GM23338 (cell line): ENCODE results near the gene WNT2. TPM values are rescaled to one million over a fixed set of nuclear protein-coding genes. Genes with fewer than 3 reads are reported as not detected.

ENCODE experiments used
- ATAC-seq: fragments of 200-7000 bp; cut with Tn5 transposase; 3 replicates; pipeline ENCODE4 v1.9.1; 2020
- DNase-seq: peaks from one replicate; pipeline ENCODE4 v3.0.0-alpha.2; 2015; ENCODE audit warnings: low spot score
- H2AFZ ChIP-seq: fragments of 200-600 bp; sonication (generic); 2 replicates; pipeline ENCODE4 v1.8.0; 2016; ENCODE audit warnings: antibody characterized with exemption, mild to moderate bottlenecking, moderate library complexity
- H3F3A ChIP-seq: fragments of 200-600 bp; sonication (generic); replicated peaks from 2 replicates; pipeline ENCODE4 v1.8.0; 2017; ENCODE audit warnings: antibody characterized with exemption, mixed run types, low read depth
- H3K27ac ChIP-seq: fragments of 200-600 bp; sonication (generic); 2 replicates; pipeline ENCODE4 v1.6.1; 2016; ENCODE audit warnings: low read depth
- H3K27me3 ChIP-seq: fragments of 200-600 bp; sonication (generic); 2 replicates; pipeline ENCODE4 v1.8.0; 2016; ENCODE audit warnings: mild to moderate bottlenecking, mixed run types, moderate library complexity; ENCODE audit not compliant: insufficient read depth
- H3K36me3 ChIP-seq: fragments of 200-600 bp; sonication (generic); 2 replicates; pipeline ENCODE4 v1.8.0; 2016; ENCODE audit warnings: mild to moderate bottlenecking; ENCODE audit not compliant: insufficient read depth
- H3K4me1 ChIP-seq: fragments of 200-600 bp; sonication (generic); 2 replicates; pipeline ENCODE4 v1.8.0; 2016; ENCODE audit warnings: mild to moderate bottlenecking, moderate library complexity; ENCODE audit not compliant: insufficient read depth
- H3K4me2 ChIP-seq: fragments of 200-600 bp; sonication (generic); 2 replicates; pipeline ENCODE4 v1.7.1; 2017; ENCODE audit warnings: mixed run types
- H3K4me3 ChIP-seq: fragments of 200-600 bp; sonication (generic); 2 replicates; pipeline ENCODE4 v1.6.1; 2016; ENCODE audit warnings: mixed run types
- H3K79me2 ChIP-seq: fragments of 200-600 bp; sonication (generic); replicated peaks from 2 replicates; pipeline ENCODE4 v1.8.0; 2017; ENCODE audit warnings: mild to moderate bottlenecking; ENCODE audit not compliant: insufficient read depth
- H3K9me2 ChIP-seq: fragments of 200-600 bp; sonication (generic); 2 replicates; pipeline ENCODE4 v1.8.0; 2017; ENCODE audit not compliant: insufficient read depth
- H4K20me1 ChIP-seq: fragments of 200-600 bp; sonication (generic); replicated peaks from 2 replicates; pipeline ENCODE4 v1.8.0; 2017; ENCODE audit warnings: mild to moderate bottlenecking; ENCODE audit not compliant: insufficient read depth
- H3K27ac Mint-ChIP-seq: 2 replicates; pipeline ENCODE4 v1.8.0; 2020; ENCODE audit warnings: inconsistent platforms, mild to moderate bottlenecking, moderate library complexity, mixed read lengths
- H3K27me3 Mint-ChIP-seq: 3 replicates; pipeline ENCODE4 v1.8.0; 2022; ENCODE audit warnings: low read depth, mild to moderate bottlenecking, moderate library complexity, mixed read lengths, inconsistent platforms; ENCODE audit not compliant: insufficient read depth, poor library complexity
- H3K36me3 Mint-ChIP-seq: 3 replicates; pipeline ENCODE4 v1.8.0; 2021; ENCODE audit warnings: low read depth, mild to moderate bottlenecking, inconsistent platforms, moderate library complexity, mixed read lengths
- H3K4me1 Mint-ChIP-seq: 3 replicates; pipeline ENCODE4 v1.8.0; 2020; ENCODE audit warnings: mild to moderate bottlenecking, inconsistent platforms, mixed read lengths
- H3K4me3 Mint-ChIP-seq: 3 replicates; pipeline ENCODE4 v1.8.0; 2021; ENCODE audit warnings: moderate library complexity, mild to moderate bottlenecking, inconsistent platforms, mixed read lengths
- H3K9me3 Mint-ChIP-seq: 3 replicates; pipeline ENCODE4 v1.8.0; 2020; ENCODE audit warnings: moderate library complexity, mild to moderate bottlenecking, inconsistent platforms, mixed read lengths
- CREB1 ChIP-seq: fragments of 250-450 bp; sonication (Bioruptor Pico); IDR thresholded peaks from 2 replicates; pipeline ENCODE4 v1.5.0; 2020; ENCODE audit warnings: low read depth, mild to moderate bottlenecking, moderate library complexity
- EZH2 ChIP-seq: fragments of 200-600 bp; sonication (generic); IDR thresholded peaks from one replicate; pipeline ENCODE4 v1.8.0; 2017; ENCODE audit warnings: antibody characterized with exemption, mild to moderate bottlenecking, low read depth; ENCODE audit not compliant: unreplicated experiment
- EZH2phosphoT487 ChIP-seq: fragments of 200-600 bp; sonication (generic); IDR thresholded peaks from one replicate; pipeline ENCODE4 v1.8.1; 2018; ENCODE audit warnings: antibody characterized with exemption; ENCODE audit not compliant: unreplicated experiment
- JUNB ChIP-seq: IDR thresholded peaks from one replicate; pipeline ENCODE4 v1.6.1; 2016; ENCODE audit warnings: antibody characterized with exemption; ENCODE audit not compliant: unreplicated experiment
- POLR2AphosphoS5 ChIP-seq: IDR thresholded peaks from 2 replicates; pipeline ENCODE4 v1.6.1; 2016; ENCODE audit warnings: antibody characterized with exemption, low read depth
- STAT1 ChIP-seq: IDR thresholded peaks from one replicate; pipeline ENCODE4 v1.6.1; 2016; ENCODE audit warnings: antibody characterized with exemption; ENCODE audit not compliant: unreplicated experiment
- ZNF114 ChIP-seq: fragments of 250-450 bp; sonication (Bioruptor Pico); IDR thresholded peaks from 2 replicates; pipeline ENCODE4 v1.5.0; 2020; ENCODE audit warnings: mild to moderate bottlenecking, moderate library complexity
- polyA plus RNA-seq: library from polyadenylated mRNA; unstranded; fragments of >200 nt; fragmentation: Nextera tagmentation; extraction: Ambion mirVana; gene quantifications from 2 replicates; pipeline ENCODE4 v1.2.1, GENCODE V29; 2016
- total RNA-seq: library from RNA; depleted of rRNA; stranded (reverse); fragments of >200 nt; shearing (Covaris generic); gene quantifications from 2 replicates; pipeline ENCODE4 v1.2.3, GENCODE V29; 2014
- TF ChIP-seq, protein P1 (sequence below): fragments of 250-450 bp; sonication (Bioruptor Pico); IDR thresholded peaks from 2 replicates; pipeline ENCODE4 v1.5.0; 2020; ENCODE audit warnings: mild to moderate bottlenecking, moderate library complexity
- TF ChIP-seq, protein P2 (sequence below), 2 experiments: fragments of 200-600 bp in 1 of 2; sonication (generic) in 1 of 2; conservative IDR thresholded peaks; 2 replicates each; pipeline versions ENCODE4 v1.5.1 to v1.6.1; 2016 to 2017; ENCODE audit warnings: antibody characterized with exemption in 2 of 2, low read depth in 2 of 2, mild to moderate bottlenecking in 2 of 2, moderate library complexity in 1 of 2

Gene WNT2
- total and polyA plus RNA-seq, 2 experiments from 2014 or later: not detected

DNA sequence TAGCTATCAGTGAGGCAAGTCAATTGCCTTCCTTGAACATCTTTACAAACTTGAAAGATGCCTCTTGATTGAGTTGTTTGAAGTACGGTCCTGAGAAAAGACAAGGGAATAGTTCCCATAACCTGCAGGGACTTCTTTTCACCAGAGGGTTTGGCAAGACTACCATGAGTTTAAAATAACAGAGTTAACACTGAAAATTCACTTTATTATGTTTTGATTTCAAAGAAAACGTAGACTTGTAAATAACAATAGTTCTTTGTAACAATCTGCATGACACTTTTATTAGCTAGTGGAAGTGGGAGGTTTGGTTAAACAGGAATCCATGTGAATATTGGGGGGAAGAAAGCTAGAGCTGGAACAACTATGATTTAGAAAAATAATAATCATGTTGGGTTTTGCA, 49.5 kb downstream of the WNT2 start (continued):
- TF ChIP-seq, protein P1, sequence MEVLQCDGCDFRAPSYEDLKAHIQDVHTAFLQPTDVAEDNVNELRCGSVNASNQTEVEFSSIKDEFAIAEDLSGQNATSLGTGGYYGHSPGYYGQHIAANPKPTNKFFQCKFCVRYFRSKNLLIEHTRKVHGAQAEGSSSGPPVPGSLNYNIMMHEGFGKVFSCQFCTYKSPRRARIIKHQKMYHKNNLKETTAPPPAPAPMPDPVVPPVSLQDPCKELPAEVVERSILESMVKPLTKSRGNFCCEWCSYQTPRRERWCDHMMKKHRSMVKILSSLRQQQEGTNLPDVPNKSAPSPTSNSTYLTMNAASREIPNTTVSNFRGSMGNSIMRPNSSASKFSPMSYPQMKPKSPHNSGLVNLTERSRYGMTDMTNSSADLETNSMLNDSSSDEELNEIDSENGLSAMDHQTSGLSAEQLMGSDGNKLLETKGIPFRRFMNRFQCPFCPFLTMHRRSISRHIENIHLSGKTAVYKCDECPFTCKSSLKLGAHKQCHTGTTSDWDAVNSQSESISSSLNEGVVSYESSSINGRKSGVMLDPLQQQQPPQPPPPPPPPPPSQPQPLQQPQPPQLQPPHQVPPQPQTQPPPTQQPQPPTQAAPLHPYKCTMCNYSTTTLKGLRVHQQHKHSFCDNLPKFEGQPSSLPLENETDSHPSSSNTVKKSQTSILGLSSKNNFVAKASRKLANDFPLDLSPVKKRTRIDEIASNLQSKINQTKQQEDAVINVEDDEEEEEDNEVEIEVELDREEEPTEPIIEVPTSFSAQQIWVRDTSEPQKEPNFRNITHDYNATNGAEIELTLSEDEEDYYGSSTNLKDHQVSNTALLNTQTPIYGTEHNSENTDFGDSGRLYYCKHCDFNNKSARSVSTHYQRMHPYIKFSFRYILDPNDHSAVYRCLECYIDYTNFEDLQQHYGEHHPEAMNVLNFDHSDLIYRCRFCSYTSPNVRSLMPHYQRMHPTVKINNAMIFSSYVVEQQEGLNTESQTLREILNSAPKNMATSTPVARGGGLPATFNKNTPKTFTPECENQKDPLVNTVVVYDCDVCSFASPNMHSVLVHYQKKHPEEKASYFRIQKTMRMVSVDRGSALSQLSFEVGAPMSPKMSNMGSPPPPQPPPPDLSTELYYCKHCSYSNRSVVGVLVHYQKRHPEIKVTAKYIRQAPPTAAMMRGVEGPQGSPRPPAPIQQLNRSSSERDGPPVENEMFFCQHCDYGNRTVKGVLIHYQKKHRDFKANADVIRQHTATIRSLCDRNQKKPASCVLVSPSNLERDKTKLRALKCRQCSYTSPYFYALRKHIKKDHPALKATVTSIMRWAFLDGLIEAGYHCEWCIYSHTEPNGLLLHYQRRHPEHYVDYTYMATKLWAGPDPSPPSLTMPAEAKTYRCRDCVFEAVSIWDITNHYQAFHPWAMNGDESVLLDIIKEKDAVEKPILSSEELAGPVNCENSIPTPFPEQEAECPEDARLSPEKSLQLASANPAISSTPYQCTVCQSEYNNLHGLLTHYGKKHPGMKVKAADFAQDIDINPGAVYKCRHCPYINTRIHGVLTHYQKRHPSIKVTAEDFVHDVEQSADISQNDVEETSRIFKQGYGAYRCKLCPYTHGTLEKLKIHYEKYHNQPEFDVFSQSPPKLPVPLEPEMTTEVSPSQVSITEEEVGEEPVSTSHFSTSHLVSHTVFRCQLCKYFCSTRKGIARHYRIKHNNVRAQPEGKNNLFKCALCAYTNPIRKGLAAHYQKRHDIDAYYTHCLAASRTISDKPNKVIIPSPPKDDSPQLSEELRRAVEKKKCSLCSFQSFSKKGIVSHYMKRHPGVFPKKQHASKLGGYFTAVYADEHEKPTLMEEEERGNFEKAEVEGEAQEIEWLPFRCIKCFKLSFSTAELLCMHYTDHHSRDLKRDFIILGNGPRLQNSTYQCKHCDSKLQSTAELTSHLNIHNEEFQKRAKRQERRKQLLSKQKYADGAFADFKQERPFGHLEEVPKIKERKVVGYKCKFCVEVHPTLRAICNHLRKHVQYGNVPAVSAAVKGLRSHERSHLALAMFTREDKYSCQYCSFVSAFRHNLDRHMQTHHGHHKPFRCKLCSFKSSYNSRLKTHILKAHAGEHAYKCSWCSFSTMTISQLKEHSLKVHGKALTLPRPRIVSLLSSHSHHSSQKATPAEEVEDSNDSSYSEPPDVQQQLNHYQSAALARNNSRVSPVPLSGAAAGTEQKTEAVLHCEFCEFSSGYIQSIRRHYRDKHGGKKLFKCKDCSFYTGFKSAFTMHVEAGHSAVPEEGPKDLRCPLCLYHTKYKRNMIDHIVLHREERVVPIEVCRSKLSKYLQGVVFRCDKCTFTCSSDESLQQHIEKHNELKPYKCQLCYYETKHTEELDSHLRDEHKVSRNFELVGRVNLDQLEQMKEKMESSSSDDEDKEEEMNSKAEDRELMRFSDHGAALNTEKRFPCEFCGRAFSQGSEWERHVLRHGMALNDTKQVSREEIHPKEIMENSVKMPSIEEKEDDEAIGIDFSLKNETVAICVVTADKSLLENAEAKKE: no peak
- TF ChIP-seq STAT1 (no peak), EZH2 (no peak), CREB1 (no peak)
- TF ChIP-seq, protein P2, sequence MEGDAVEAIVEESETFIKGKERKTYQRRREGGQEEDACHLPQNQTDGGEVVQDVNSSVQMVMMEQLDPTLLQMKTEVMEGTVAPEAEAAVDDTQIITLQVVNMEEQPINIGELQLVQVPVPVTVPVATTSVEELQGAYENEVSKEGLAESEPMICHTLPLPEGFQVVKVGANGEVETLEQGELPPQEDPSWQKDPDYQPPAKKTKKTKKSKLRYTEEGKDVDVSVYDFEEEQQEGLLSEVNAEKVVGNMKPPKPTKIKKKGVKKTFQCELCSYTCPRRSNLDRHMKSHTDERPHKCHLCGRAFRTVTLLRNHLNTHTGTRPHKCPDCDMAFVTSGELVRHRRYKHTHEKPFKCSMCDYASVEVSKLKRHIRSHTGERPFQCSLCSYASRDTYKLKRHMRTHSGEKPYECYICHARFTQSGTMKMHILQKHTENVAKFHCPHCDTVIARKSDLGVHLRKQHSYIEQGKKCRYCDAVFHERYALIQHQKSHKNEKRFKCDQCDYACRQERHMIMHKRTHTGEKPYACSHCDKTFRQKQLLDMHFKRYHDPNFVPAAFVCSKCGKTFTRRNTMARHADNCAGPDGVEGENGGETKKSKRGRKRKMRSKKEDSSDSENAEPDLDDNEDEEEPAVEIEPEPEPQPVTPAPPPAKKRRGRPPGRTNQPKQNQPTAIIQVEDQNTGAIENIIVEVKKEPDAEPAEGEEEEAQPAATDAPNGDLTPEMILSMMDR (conservative IDR thresholded peaks at IDR 0.05; ENCODE audit: low read depth in 2 of 2): no peak

DNA sequence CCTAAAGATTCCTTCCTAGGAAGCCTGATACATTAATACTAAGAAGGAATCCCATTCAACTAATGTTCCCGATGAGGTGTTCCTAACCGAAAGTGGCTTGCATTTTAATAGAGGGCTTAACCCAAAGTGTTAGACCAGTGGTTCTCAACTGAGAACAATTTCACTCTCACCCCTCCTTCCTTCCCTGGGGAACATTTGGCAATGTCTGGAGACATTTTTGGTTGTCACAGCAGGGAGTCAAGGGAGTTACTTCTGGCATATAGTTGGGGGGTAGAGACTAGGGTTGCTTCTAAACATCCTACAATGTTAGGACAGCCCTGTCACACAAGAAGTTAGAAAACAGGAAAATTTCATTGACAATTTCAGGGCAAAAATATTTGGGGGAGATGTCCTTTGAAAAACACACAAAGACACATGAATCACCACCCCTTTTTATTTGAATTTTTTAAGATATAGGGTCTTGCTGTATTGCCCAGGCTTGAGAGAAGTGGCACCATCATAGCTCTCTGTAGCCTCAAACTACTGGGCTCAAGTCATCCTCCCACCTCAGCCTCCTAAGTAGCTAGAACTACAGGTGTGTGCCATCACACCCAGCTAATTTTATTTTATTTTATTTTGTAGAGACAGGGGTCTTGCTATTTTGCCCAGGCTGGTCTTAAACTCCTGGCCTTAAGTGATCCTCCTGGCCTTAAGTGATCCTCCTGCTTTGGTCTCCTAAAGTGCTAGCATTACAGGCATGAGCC, 50.7 kb downstream of the WNT2 start:
- no peaks in the 10 kb centered on the region for H3K36me3 ChIP-seq
- H3K27ac Mint-ChIP-seq: no peak overlapping the region
- H3K4me2 ChIP-seq: no peak overlapping the region
- H3K4me3 Mint-ChIP-seq: no peak overlapping the region
- H3K79me2 ChIP-seq: no peaks in the 10 kb centered on the region
- H3K4me3 ChIP-seq: no peak overlapping the region
- no peaks in the 10 kb centered on the region for H3K27me3 Mint-ChIP-seq
- no peaks in the 10 kb centered on the region for H3K36me3 Mint-ChIP-seq
- DNase-seq (no peak), ATAC-seq (no peak)
- H3K4me1 ChIP-seq: no peaks in the 10 kb centered on the region
- H3K27me3 ChIP-seq: no peaks in the 10 kb centered on the region
- no peaks in the 10 kb centered on the region; the same call in 2 of the 3 replicates for H3K4me1 Mint-ChIP-seq
- H3K27ac ChIP-seq: no peak overlapping the region
- H3K9me3 Mint-ChIP-seq: no peaks in the 10 kb centered on the region
- no peaks in the 10 kb centered on the region for H3F3A ChIP-seq
- no peaks in the 10 kb centered on the region for H4K20me1 ChIP-seq
- no peaks in the 10 kb centered on the region for H3K9me2 ChIP-seq
- H2AFZ ChIP-seq: no peak overlapping the region
- TF ChIP-seq EZH2phosphoT487 (no peak), ZNF114 (no peak), EZH2 (no peak), CREB1 (no peak), POLR2AphosphoS5 (no peak), JUNB (no peak)
